A549 (cell line): ENCODE measurements around the gene SF3A1. TPM values are rescaled to one million over a fixed set of nuclear protein-coding genes. Genes with fewer than 3 reads are reported as not detected.
A peak's percentile ranks its signal among the peaks of the same experiment; 100 is the strongest.

Experiments
- ATAC-seq, 2 experiments: fragments of 200-7000 bp in 1 of 2; fragments of >200 bp in 1 of 2; cut with Nextera tagmentation in 1 of 2; cut with Tn5 transposase in 1 of 2; 3 replicates each; pipeline versions ENCODE4 v1.8.0 to v1.9.1; 2018 to 2020; ENCODE audit warnings: mild to moderate bottlenecking in 1 of 2, moderate library complexity in 1 of 2
- CTCF ChIA-PET: fragments of 300-600 bp; sonication (Branson Sonifier 250); formaldehyde crosslinking; extraction: SDS; loops from one replicate; lab custom pipeline; 2021; ENCODE audit warnings: antibody characterized with exemption, inconsistent platforms; lab: Yijun Ruan, JAX
- POLR2A ChIA-PET: fragments of 350-600 bp; formaldehyde crosslinking; extraction: SDS; loops from one replicate; lab custom pipeline; 2021; ENCODE audit warnings: antibody characterized with exemption, inconsistent platforms; lab: Yijun Ruan, JAX
- DNase-seq, 2 experiments: peaks; one replicate each; pipeline versions ENCODE4 v3.0.0 to v3.0.0-alpha.2; 2011 to 2016; ENCODE audit warnings: low read depth in 1 of 2, low spot score in 1 of 2
- FAIRE-seq: peaks from 2 replicates; lab custom pipeline; 2011; peaks lifted over from hg19 to GRCh38; lab: Jason Lieb, UNC
- H3K27ac ChIP-seq, 2 experiments: fragments of >200 bp; sonication (Bioruptor Twin); formaldehyde crosslinking; 3 replicates each; pipeline ENCODE4 v1.5.1; 2016 to 2017
- H3K4me1 ChIP-seq: fragments of >200 bp; sonication (Bioruptor Twin); formaldehyde crosslinking; 3 replicates; pipeline ENCODE4 v1.6.1; 2016
- H3K4me2 ChIP-seq: fragments of >200 bp; sonication (Bioruptor Twin); formaldehyde crosslinking; 3 replicates; pipeline ENCODE4 v1.6.1; 2016
- H3K4me3 ChIP-seq: fragments of >200 bp; sonication (Bioruptor Twin); formaldehyde crosslinking; 3 replicates; pipeline ENCODE4 v1.5.1; 2016
- H3K9me3 ChIP-seq: fragments of >200 bp; sonication (Bioruptor Twin); formaldehyde crosslinking; 3 replicates; pipeline ENCODE4 v1.6.1; 2016
- BCL3 ChIP-seq: fragments of >200 bp; sonication (Bioruptor Twin); formaldehyde crosslinking; IDR thresholded peaks from 3 replicates; pipeline ENCODE4 v1.6.1; 2016
- BHLHE40 ChIP-seq: IDR thresholded peaks from 2 replicates; pipeline ENCODE4 v1.6.1; 2012; ENCODE audit warnings: low read depth, low read length, inconsistent platforms
- CBX2 ChIP-seq: fragments of 200-600 bp; sonication (generic); IDR thresholded peaks from 2 replicates; pipeline ENCODE4 v1.6.1; 2016; ENCODE audit warnings: low read depth, mild to moderate bottlenecking, borderline replicate concordance
- CEBPB ChIP-seq, 2 experiments: fragments of >200 bp in 1 of 2; sonication (Bioruptor Twin) in 1 of 2; formaldehyde crosslinking in 1 of 2; IDR thresholded peaks; 2 replicates each; pipeline ENCODE4 v1.6.1; 2012 to 2016
- FOSB ChIP-seq: fragments of 250-450 bp; sonication (Bioruptor Pico); IDR thresholded peaks from 2 replicates; pipeline ENCODE4 v1.5.0; 2020; ENCODE audit warnings: mild to moderate bottlenecking, moderate library complexity
- HDAC2 ChIP-seq: fragments of 200-600 bp; sonication (generic); IDR thresholded peaks from 2 replicates; pipeline ENCODE4 v1.6.1; 2016
- HMGXB4 ChIP-seq: fragments of 250-450 bp; sonication (Bioruptor Pico); IDR thresholded peaks from 2 replicates; pipeline ENCODE4 v1.5.0; 2021; ENCODE audit warnings: mild to moderate bottlenecking, moderate library complexity, borderline replicate concordance
- HOXB13 ChIP-seq: fragments of 250-450 bp; sonication (Bioruptor Pico); IDR thresholded peaks from 2 replicates; pipeline ENCODE4 v1.5.0; 2020; ENCODE audit warnings: low read depth, mild to moderate bottlenecking, moderate library complexity
- JUNB ChIP-seq: fragments of >200 bp; sonication (Bioruptor Twin); formaldehyde crosslinking; IDR thresholded peaks from 2 replicates; pipeline ENCODE4 v1.6.1; 2016
- MYC ChIP-seq: IDR thresholded peaks from 2 replicates; pipeline ENCODE4 v1.6.1; 2012; ENCODE audit warnings: mild to moderate bottlenecking, inconsistent platforms, low read length, improper control_type of control experiment, borderline replicate concordance
- NFE2L2 ChIP-seq: fragments of 150-350 bp; conservative IDR thresholded peaks from 2 replicates; pipeline ENCODE4 v1.6.1; 2014; ENCODE audit warnings: low read length
- PHF8 ChIP-seq: fragments of 200-600 bp; sonication (generic); IDR thresholded peaks from 2 replicates; pipeline ENCODE4 v1.6.1; 2016; ENCODE audit warnings: low read depth, mild to moderate bottlenecking, antibody characterized with exemption, moderate library complexity, borderline replicate concordance
- SMC3 ChIP-seq: fragments of >200 bp; sonication (Bioruptor Twin); formaldehyde crosslinking; IDR thresholded peaks from 3 replicates; pipeline ENCODE4 v1.6.1; 2018; ENCODE audit warnings: inconsistent platforms
- ZFP36 ChIP-seq: fragments of 450-650 bp; IDR thresholded peaks from 2 replicates; pipeline ENCODE4 v1.6.1; 2014; ENCODE audit warnings: borderline replicate concordance; ENCODE audit not compliant: partially characterized antibody
- ZSCAN20 ChIP-seq: fragments of 250-450 bp; sonication (Bioruptor Pico); IDR thresholded peaks from 2 replicates; pipeline ENCODE4 v1.8.0; 2022; ENCODE audit warnings: mild to moderate bottlenecking, moderate library complexity
- whole genome bisulfite sequencing: methylation state at CpG from one replicate; pipeline ENCODE4 v1.1.6; 2017; ENCODE audit errors: missing lambda C conversion rate; 5-methylcytosine and 5-hydroxymethylcytosine counted together
- polyA plus RNA-seq, 4 experiments: library from polyadenylated mRNA; depleted of rRNA in 3 of 4; stranded (reverse); fragments of >200 nt; fragmentation: RNase III in 1 of 4; extraction: RNeasy Plus Mini Kit Qiagen cat#74134 plus additional on column Dnase treatment in 1 of 4; gene quantifications; 2 replicates in 3 of 4; 3 replicates in 1 of 4; pipeline ENCODE4 v1.2.3, GENCODE V29; 2011 to 2017
- TF ChIP-seq, protein P1 (sequence below): fragments of 200-600 bp; sonication (generic); IDR thresholded peaks from 2 replicates; pipeline ENCODE4 v1.6.1; 2016; ENCODE audit warnings: antibody characterized with exemption, mild to moderate bottlenecking, moderate library complexity
- TF ChIP-seq, protein P2 (sequence below): fragments of 150-350 bp; IDR thresholded peaks from 2 replicates; pipeline ENCODE4 v1.6.1; 2014; ENCODE audit warnings: low read depth, mild to moderate bottlenecking, low read length
- TF ChIP-seq, protein P3 (sequence below): IDR thresholded peaks from 2 replicates; pipeline ENCODE4 v1.6.1; 2012; ENCODE audit warnings: low read depth, borderline replicate concordance
- TF ChIP-seq, protein P4 (sequence below): fragments of 250-450 bp; sonication (Bioruptor Pico); IDR thresholded peaks from 2 replicates; pipeline ENCODE4 v1.5.0; 2020; ENCODE audit warnings: low read depth, mild to moderate bottlenecking, moderate library complexity

The SF3A1 gene
- polyA plus RNA-seq, 2 of the 4 experiments (the other 2 are of a cell fraction): 47.0 to 57.9 TPM

- no peak for FAIRE-seq
Observed at GRCh38 chr22:30306627-30307011, 50.1 kb downstream of the SF3A1 start.

GRCh38 chr22:30305906-30306626 is 50.6 kb downstream of the SF3A1 start:
- Histone ChIP-seq H3K4me1 (peaks cover 11% of the 10 kb centered on the region), H3K4me3 (no peak overlapping the region), H3K9me3 (no peaks in the 10 kb centered on the region), H3K27ac (0 out of 6 replicates have a peak overlapping the region, but pooled peaks of 1 of the 2 experiments have one; percentile 32), H3K4me2 (no peak overlapping the region; the same call in 2 of the 3 replicates)
- DNase-seq (no peak), FAIRE-seq (no peak), ATAC-seq (no peak)
- ChIA-PET POLR2A (no interaction called here), CTCF (no interaction called here)
- TF ChIP-seq ZFP36 (no peak), NFE2L2 (no peak), HMGXB4 (CRISPR knock-in tag) (no peak), BCL3 (no peak), CEBPB (IDR thresholded peaks at IDR 0.05) (no peak), ZSCAN20 (CRISPR knock-in tag) (no peak), FOSB (CRISPR knock-in tag) (no peak), SMC3 (no peak), HOXB13 (CRISPR knock-in tag) (no peak), HDAC2 (no peak), BHLHE40 (no peak)
- TF ChIP-seq, protein P1, sequence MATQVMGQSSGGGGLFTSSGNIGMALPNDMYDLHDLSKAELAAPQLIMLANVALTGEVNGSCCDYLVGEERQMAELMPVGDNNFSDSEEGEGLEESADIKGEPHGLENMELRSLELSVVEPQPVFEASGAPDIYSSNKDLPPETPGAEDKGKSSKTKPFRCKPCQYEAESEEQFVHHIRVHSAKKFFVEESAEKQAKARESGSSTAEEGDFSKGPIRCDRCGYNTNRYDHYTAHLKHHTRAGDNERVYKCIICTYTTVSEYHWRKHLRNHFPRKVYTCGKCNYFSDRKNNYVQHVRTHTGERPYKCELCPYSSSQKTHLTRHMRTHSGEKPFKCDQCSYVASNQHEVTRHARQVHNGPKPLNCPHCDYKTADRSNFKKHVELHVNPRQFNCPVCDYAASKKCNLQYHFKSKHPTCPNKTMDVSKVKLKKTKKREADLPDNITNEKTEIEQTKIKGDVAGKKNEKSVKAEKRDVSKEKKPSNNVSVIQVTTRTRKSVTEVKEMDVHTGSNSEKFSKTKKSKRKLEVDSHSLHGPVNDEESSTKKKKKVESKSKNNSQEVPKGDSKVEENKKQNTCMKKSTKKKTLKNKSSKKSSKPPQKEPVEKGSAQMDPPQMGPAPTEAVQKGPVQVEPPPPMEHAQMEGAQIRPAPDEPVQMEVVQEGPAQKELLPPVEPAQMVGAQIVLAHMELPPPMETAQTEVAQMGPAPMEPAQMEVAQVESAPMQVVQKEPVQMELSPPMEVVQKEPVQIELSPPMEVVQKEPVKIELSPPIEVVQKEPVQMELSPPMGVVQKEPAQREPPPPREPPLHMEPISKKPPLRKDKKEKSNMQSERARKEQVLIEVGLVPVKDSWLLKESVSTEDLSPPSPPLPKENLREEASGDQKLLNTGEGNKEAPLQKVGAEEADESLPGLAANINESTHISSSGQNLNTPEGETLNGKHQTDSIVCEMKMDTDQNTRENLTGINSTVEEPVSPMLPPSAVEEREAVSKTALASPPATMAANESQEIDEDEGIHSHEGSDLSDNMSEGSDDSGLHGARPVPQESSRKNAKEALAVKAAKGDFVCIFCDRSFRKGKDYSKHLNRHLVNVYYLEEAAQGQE: no peak
- TF ChIP-seq, protein P2, sequence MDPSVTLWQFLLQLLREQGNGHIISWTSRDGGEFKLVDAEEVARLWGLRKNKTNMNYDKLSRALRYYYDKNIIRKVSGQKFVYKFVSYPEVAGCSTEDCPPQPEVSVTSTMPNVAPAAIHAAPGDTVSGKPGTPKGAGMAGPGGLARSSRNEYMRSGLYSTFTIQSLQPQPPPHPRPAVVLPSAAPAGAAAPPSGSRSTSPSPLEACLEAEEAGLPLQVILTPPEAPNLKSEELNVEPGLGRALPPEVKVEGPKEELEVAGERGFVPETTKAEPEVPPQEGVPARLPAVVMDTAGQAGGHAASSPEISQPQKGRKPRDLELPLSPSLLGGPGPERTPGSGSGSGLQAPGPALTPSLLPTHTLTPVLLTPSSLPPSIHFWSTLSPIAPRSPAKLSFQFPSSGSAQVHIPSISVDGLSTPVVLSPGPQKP: no peak
- TF ChIP-seq, protein P3, sequence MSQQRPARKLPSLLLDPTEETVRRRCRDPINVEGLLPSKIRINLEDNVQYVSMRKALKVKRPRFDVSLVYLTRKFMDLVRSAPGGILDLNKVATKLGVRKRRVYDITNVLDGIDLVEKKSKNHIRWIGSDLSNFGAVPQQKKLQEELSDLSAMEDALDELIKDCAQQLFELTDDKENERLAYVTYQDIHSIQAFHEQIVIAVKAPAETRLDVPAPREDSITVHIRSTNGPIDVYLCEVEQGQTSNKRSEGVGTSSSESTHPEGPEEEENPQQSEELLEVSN: no peak
- TF ChIP-seq, protein P4, sequence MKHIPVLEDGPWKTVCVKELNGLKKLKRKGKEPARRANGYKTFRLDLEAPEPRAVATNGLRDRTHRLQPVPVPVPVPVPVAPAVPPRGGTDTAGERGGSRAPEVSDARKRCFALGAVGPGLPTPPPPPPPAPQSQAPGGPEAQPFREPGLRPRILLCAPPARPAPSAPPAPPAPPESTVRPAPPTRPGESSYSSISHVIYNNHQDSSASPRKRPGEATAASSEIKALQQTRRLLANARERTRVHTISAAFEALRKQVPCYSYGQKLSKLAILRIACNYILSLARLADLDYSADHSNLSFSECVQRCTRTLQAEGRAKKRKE: no peak
- 72% methylated on average over 3 of the region's 3 CpGs for WGBS

More at GRCh38 chr22:30306627-30307011, 50.1 kb downstream of the SF3A1 start:
- no peak overlapping the region for H3K27ac ChIP-seq
- ATAC-seq (no peak), DNase-seq (no peak)
- peaks cover 16% of the 10 kb centered on the region for H3K4me1 ChIP-seq
- ChIA-PET POLR2A (no interaction called here), CTCF (no interaction called here)
- H3K4me3 ChIP-seq: no peak overlapping the region
- WGBS: 89% methylated on average over 1 of the region's 1 CpG
- TF ChIP-seq PHF8: no peak
- TF ChIP-seq MYC: no peak
- TF ChIP-seq, protein P3: no peak
- TF ChIP-seq JUNB: no peak
- no peak for TF ChIP-seq BCL3
- no peak for TF ChIP-seq CBX2
- TF ChIP-seq BHLHE40: no peak
- no peak overlapping the region; the same call in 2 of the 3 replicates for H3K4me2 ChIP-seq
- no peaks in the 10 kb centered on the region for H3K9me3 ChIP-seq
